GM21528 (cell line): ENCODE results near the gene P3H1.
A peak's percentile ranks its signal among the peaks of the same experiment; 100 is the strongest.
"Not testable (repeated sequence)": the region's sequence is repeated elsewhere in the genome, so short reads cannot be mapped to it uniquely, and the experiment has no call there.

ENCODE experiments used
- ATAC-seq: cut with Tn5 transposase; IDR thresholded peaks from one replicate; pipeline ENCODE4 v1.9.1; 2021; ENCODE audit warnings: mild to moderate bottlenecking, moderate library complexity; ENCODE audit not compliant: unreplicated experiment, low FRiP score

Gene P3H1

GRCh38 chr1:42774928-42775526, 8.2 kb upstream of the P3H1 start:
- no peak for ATAC-seq

- ATAC-seq = no peak
These were observed 6.6 kb upstream of the P3H1 start for GRCh38 chr1:42773420-42773819.

GRCh38 chr1:42769811-42770210, 3.0 kb upstream of the P3H1 start:
- ATAC-seq = no peak

- ATAC-seq = no peak
These were observed 1.3 kb upstream of the P3H1 start for GRCh38 chr1:42768172-42768571.

GRCh38 chr1:42767510-42768000, 727 bp upstream of the P3H1 start:
- ATAC-seq = peak; percentile 36

- peak; percentile 29 for ATAC-seq
These were observed 742 bp downstream of the P3H1 start for GRCh38 chr1:42765832-42766740.

GRCh38 chr1:42765269-42765668, 1.6 kb downstream of the P3H1 start:
- no peak for ATAC-seq

- no peak for ATAC-seq
These were observed 4.6 kb downstream of the P3H1 start for GRCh38 chr1:42762269-42762668.

- no peak for ATAC-seq
These were observed 5.3 kb downstream of the P3H1 start for GRCh38 chr1:42761567-42761966.

- ATAC-seq = no peak
These were observed 7.7 kb downstream of the P3H1 start for GRCh38 chr1:42759114-42759513.

GRCh38 chr1:42758641-42759040, 8.2 kb downstream of the P3H1 start:
- no peak for ATAC-seq

- ATAC-seq = no peak
These were observed 8.9 kb downstream of the P3H1 start for GRCh38 chr1:42757892-42758275.

- ATAC-seq = no peak
These were observed 9.6 kb downstream of the P3H1 start for GRCh38 chr1:42756956-42757891.

- ATAC-seq = no peak
These were observed 13.8 kb downstream of the P3H1 start for GRCh38 chr1:42753070-42753469.

- ATAC-seq = no peak
These were observed 14.5 kb downstream of the P3H1 start for GRCh38 chr1:42752284-42752683.

- not testable (repeated sequence) for ATAC-seq
These were observed 15.2 kb downstream of the P3H1 start for GRCh38 chr1:42751511-42752070.

- ATAC-seq = no peak
These were observed 16.8 kb downstream of the P3H1 start for GRCh38 chr1:42750041-42750440.

GRCh38 chr1:42748461-42749410, 18.1 kb downstream of the P3H1 start:
- ATAC-seq = no peak

GRCh38 chr1:42748021-42748420, 18.8 kb downstream of the P3H1 start:
- no peak for ATAC-seq
